CD14-positive monocyte (primary cell): ENCODE results near the gene PTBP2. TPM values are rescaled to one million over a fixed set of nuclear protein-coding genes. Genes with fewer than 3 reads are reported as not detected.

Experiments
- DNase-seq, 3 donors: peaks; one replicate each; pipeline ENCODE4 v3.0.0-alpha.2; 2011 to 2022
- H2AFZ ChIP-seq: 2 replicates; pipeline ENCODE4 v1.6.0; 2012; ENCODE audit warnings: mild to moderate bottlenecking, low read depth, low read length, inconsistent platforms; ENCODE audit not compliant: insufficient read depth, poor library complexity, severe bottlenecking
- H3K27ac ChIP-seq, 2 donors: 1 replicate in 1 of 2; 2 replicates in 1 of 2; pipeline ENCODE4 v1.5.1; 2012 to 2013; ENCODE audit warnings: low read length in 2 of 2, control low read depth in 1 of 2, inconsistent platforms in 1 of 2, low read depth in 1 of 2, mild to moderate bottlenecking in 1 of 2
- H3K27me3 ChIP-seq, 2 donors: one replicate each; pipeline versions ENCODE4 v1.6.0 to v1.6.1; 2011 to 2013; ENCODE audit warnings: low read length in 2 of 2; ENCODE audit not compliant: control insufficient read depth in 2 of 2, insufficient read depth in 2 of 2
- H3K36me3 ChIP-seq, 2 donors: replicated peaks in 1 of 2; 1 replicate in 1 of 2; 2 replicates in 1 of 2; pipeline versions ENCODE4 v1.5.1 to v1.6.1; 2012 to 2013; ENCODE audit warnings: low read length in 2 of 2, control low read depth in 1 of 2, inconsistent platforms in 1 of 2, mild to moderate bottlenecking in 1 of 2; ENCODE audit not compliant: insufficient read depth in 2 of 2, control insufficient read depth in 1 of 2
- H3K4me1 ChIP-seq, 2 donors: 1 replicate in 1 of 2; 2 replicates in 1 of 2; pipeline versions ENCODE4 v1.5.1 to v1.6.1; 2012 to 2013; ENCODE audit warnings: low read length in 2 of 2, control low read depth in 1 of 2, inconsistent platforms in 1 of 2, mild to moderate bottlenecking in 1 of 2, moderate library complexity in 1 of 2; ENCODE audit not compliant: insufficient read depth in 2 of 2, control insufficient read depth in 1 of 2
- H3K4me2 ChIP-seq: replicated peaks from 2 replicates; pipeline ENCODE3; 2012; ENCODE audit warnings: low read length, moderate library complexity, mild to moderate bottlenecking; ENCODE audit not compliant: poor library complexity, severe bottlenecking; ENCODE audit errors: extremely low read depth
- H3K4me3 ChIP-seq, 3 experiments: fragments of 200-600 bp in 1 of 3; sonication (generic) in 1 of 3; replicated peaks in 1 of 3; 1 replicate in 2 of 3; 2 replicates in 1 of 3; pipeline ENCODE4 v1.5.1; 2011 to 2013; ENCODE audit warnings: low read length in 3 of 3, mild to moderate bottlenecking in 3 of 3, control low read depth in 2 of 3, low read depth in 2 of 3, inconsistent platforms in 1 of 3, moderate library complexity in 1 of 3
- H3K79me2 ChIP-seq: 2 replicates; pipeline ENCODE4 v1.6.0; 2012; ENCODE audit warnings: mild to moderate bottlenecking, control low read depth, inconsistent platforms, low read length, moderate library complexity; ENCODE audit not compliant: insufficient read depth
- H3K9ac ChIP-seq: 2 replicates; pipeline ENCODE4 v1.6.0; 2017; ENCODE audit warnings: low read length, mild to moderate bottlenecking; ENCODE audit not compliant: insufficient read depth, poor library complexity, severe bottlenecking
- H3K9me3 ChIP-seq, 2 donors: replicated peaks in 1 of 2; 1 replicate in 1 of 2; 2 replicates in 1 of 2; pipeline versions ENCODE4 v1.5.1 to v1.6.1; 2012 to 2013; ENCODE audit warnings: low read length in 2 of 2, control low read depth in 1 of 2; ENCODE audit not compliant: control insufficient read depth in 1 of 2, insufficient read depth in 1 of 2
- H4K20me1 ChIP-seq: 2 replicates; pipeline ENCODE4 v1.6.0; 2012; ENCODE audit warnings: mild to moderate bottlenecking, low read length, control low read depth, moderate library complexity; ENCODE audit not compliant: insufficient read depth
- H3K27ac Mint-ChIP-seq, 7 donors: one replicate each; pipeline ENCODE4 v1.8.0; 2020; ENCODE audit warnings: mild to moderate bottlenecking in 7 of 7, mixed read lengths in 7 of 7, moderate library complexity in 6 of 7, inconsistent platforms in 2 of 7
- H3K27me3 Mint-ChIP-seq, 3 donors: one replicate each; pipeline ENCODE4 v1.8.0; 2021 to 2022; ENCODE audit warnings: low read depth in 3 of 3, mild to moderate bottlenecking in 3 of 3, mixed read lengths in 3 of 3, moderate library complexity in 3 of 3, inconsistent platforms in 1 of 3
- H3K36me3 Mint-ChIP-seq, 2 donors: one replicate each; pipeline ENCODE4 v1.8.0; 2020; ENCODE audit warnings: mixed read lengths in 2 of 2, inconsistent platforms in 1 of 2, mild to moderate bottlenecking in 1 of 2
- H3K4me1 Mint-ChIP-seq: one replicate; pipeline ENCODE4 v1.8.0; 2020; ENCODE audit warnings: mild to moderate bottlenecking, mixed read lengths
- H3K4me3 Mint-ChIP-seq, 2 donors: one replicate each; pipeline ENCODE4 v1.8.0; 2020; ENCODE audit warnings: mild to moderate bottlenecking in 2 of 2, mixed read lengths in 2 of 2, moderate library complexity in 1 of 2
- H3K9me3 Mint-ChIP-seq, 7 donors: one replicate each; pipeline ENCODE4 v1.8.0; 2020 to 2022; ENCODE audit warnings: mixed read lengths in 7 of 7, mild to moderate bottlenecking in 6 of 7, moderate library complexity in 6 of 7, inconsistent platforms in 2 of 7
- CTCF ChIP-seq: fragments of 200-600 bp; IDR thresholded peaks from one replicate; pipeline ENCODE4 v1.8.0; 2022; ENCODE audit warnings: antibody characterized with exemption, mild to moderate bottlenecking
- WGBS: methylation state at CpG from one replicate; pipeline ENCODE4 v1.1.5; 2013; ENCODE audit warnings: missing lambda C conversion rate; ENCODE audit not compliant: insufficient coverage; 5-methylcytosine and 5-hydroxymethylcytosine counted together
- intact Hi-C, 2 donors: fragments of 100-400 bp; cut with micrococcal nuclease; formaldehyde crosslinking; loops; one replicate each; pipeline versions ENCODE4 v1.15.0 to v1.15.1; 2023
- polyA plus RNA-seq, 3 donors: library from polyadenylated mRNA; depleted of rRNA in 1 of 3; unstranded in 2 of 3; stranded (reverse) in 1 of 3; fragments of 300-500 nt in 2 of 3; fragments of >200 nt in 1 of 3; fragmentation: Illumina TruSeq in 2 of 3; gene quantifications; 1 replicate in 2 of 3; 2 replicates in 1 of 3; pipeline ENCODE4 v1.2.3, GENCODE V29; 2012 to 2021

Gene PTBP2
- polyA plus RNA-seq, 3 donors, result 0.52 to 18.2 (median 1.2) TPM

GRCh38 chr1:96842215-96842614 lies 120.6 kb downstream of the PTBP2 start:
- Histone ChIP-seq H3K4me3 (no peak overlapping the region), H3K27ac (no peak overlapping the region), H4K20me1 (no peaks in the 10 kb centered on the region), H3K27me3 (no peaks in the 10 kb centered on the region), H3K4me2 (no peak overlapping the region), H3K4me1 (no peaks in the 10 kb centered on the region), H3K36me3 (no peaks in the 10 kb centered on the region), H3K9me3 (no peaks in the 10 kb centered on the region), H3K9ac (no peak overlapping the region), H3K79me2 (no peaks in the 10 kb centered on the region), H2AFZ (no peak overlapping the region)
- H3K27ac Mint-ChIP-seq, result no peak overlapping the region
- no peak for TF ChIP-seq CTCF
- H3K4me3 Mint-ChIP-seq, result no peak overlapping the region
- H3K4me1 Mint-ChIP-seq, result peaks cover 9% of the 10 kb centered on the region
- peaks cover 0 to 5% (median 3%) of the 10 kb centered on the region in 3 donors for H3K27me3 Mint-ChIP-seq
- no peak for DNase-seq
- intact Hi-C loops, result loop anchor here (5.0 to 10.0 kb wide), 2 partner anchors 605 to 607 kb away; no protein-coding TSS in a partner anchor
- H3K36me3 Mint-ChIP-seq, result no peaks in the 10 kb centered on the region
- peaks cover 0 to 1% (median 0%) of the 10 kb centered on the region in 7 donors for H3K9me3 Mint-ChIP-seq

- no peaks in the 10 kb centered on the region for H3K27me3 ChIP-seq
- Mint-ChIP-seq H3K4me1 (peaks cover 9% of the 10 kb centered on the region), H3K9me3 (peaks cover 0 to 6% (median under 1%) of the 10 kb centered on the region in 7 donors), H3K4me3 (no peak overlapping the region), H3K27me3 (peaks cover 0 to 5% (median 3%) of the 10 kb centered on the region in 3 donors), H3K36me3 (no peaks in the 10 kb centered on the region), H3K27ac (peak overlapping the region in 2 of 7 donors; percentile 28 to 66)
- H3K36me3 ChIP-seq, result no peaks in the 10 kb centered on the region
- no peak for TF ChIP-seq CTCF
- no peaks in the 10 kb centered on the region for H3K4me1 ChIP-seq
- no peaks in the 10 kb centered on the region for H3K9me3 ChIP-seq
- H3K4me3 ChIP-seq, result no peak overlapping the region
- H3K79me2 ChIP-seq, result no peaks in the 10 kb centered on the region
- DNase-seq, result no peak
- no peak overlapping the region for H3K9ac ChIP-seq
- no peak overlapping the region for H3K27ac ChIP-seq
- intact Hi-C loops, result loop anchor here (5.0 to 10.0 kb wide), 2 partner anchors 606 to 608 kb away; no protein-coding TSS in a partner anchor
- no CpG with 5 or more reads among the region's 3 CpGs for WGBS
- H2AFZ ChIP-seq, result no peak overlapping the region
- no peaks in the 10 kb centered on the region for H4K20me1 ChIP-seq
- no peak overlapping the region for H3K4me2 ChIP-seq
These were observed 121.6 kb downstream of the PTBP2 start for GRCh38 chr1:96843196-96843595.
